Activated gamma-delta T cell treated with Interleukin-2 at 50 U/mL for 16 hours (primary cell): Measurements from ENCODE around the gene MTTP.

ENCODE experiments used
- DNase-seq: peaks from one replicate; pipeline ENCODE4 v3.0.0-alpha.2; 2020

Gene MTTP

DNA sequence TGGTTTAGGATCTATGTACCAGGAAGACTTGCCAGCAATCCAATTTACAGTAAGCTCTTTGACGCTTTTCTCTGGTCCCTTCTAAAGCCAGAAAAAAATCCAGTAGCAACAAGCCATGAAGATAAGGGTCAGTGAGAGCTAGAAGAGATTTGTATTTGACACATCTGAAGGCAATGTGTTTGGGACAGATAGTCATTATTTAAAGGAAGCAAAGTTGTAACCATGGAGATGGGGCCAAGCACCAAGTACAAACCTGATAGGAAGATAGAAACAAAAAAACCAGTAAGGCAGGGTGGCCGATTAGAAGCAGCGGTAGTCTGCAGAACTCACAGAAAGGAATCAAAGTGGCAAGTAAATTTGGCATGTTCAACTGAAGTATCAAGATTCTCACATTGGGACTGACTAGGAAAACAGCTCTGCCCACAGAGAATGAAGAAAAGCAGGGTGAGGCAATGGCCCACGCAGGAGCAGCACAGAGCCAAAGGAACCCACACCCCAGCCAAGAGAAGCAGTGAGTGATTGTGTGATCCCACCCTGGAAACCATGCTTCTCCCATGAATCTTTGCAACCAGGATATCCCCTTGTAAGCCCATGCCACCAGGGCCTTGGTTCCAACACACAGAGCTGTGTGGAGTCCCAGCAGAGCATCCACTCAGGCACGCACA lies 95.9 kb downstream of the MTTP start:
- no peak for DNase-seq
